ENCODE results near the gene DPP3.

DPP3 gene

GRCh38 chr11:66465373-66466224 lies 14.6 kb upstream of the DPP3 start:
- TF ChIP-seq ZNF560 (tag by site-specific recombination; IDR thresholded peaks at IDR 0.05; ENCODE audit: borderline replicate concordance): no peak
- no peak for TF ChIP-seq ZNF513 (tag by site-specific recombination; IDR thresholded peaks at IDR 0.05)
- TF ChIP-seq SCRT2 (tag by site-specific recombination; IDR thresholded peaks at IDR 0.05): 0 out of 2 replicates have a peak, but pooled peaks have one; percentile 15
- ChIA-PET CTCF (interaction anchor here (1.0 kb wide), 1 partner anchor 26 kb away, joined by 3 read pairs; no protein-coding TSS in a partner anchor), POLR2A (interaction anchor here (1.1 to 6.2 kb wide), 3 partner anchors 9 to 27 kb away, joined by 5 to 64 read pairs (median 22); partner anchors contain the start of genes DPP3 and MRPL11)
- Histone ChIP-seq H3K36me3 (ENCODE audit: control insufficient read depth in 2 of 2, insufficient read depth in 1 of 2, low read length in 2 of 2) (peaks cover 0 to 17% of the 10 kb centered on the region in 2 experiments; a peak in 1 of 3 replicates), H3K4me1 (ENCODE audit: control insufficient read depth, insufficient read depth, low read length) (no peaks in the 10 kb centered on the region), H3K9me3 (ENCODE audit: control insufficient read depth, insufficient read depth, low read depth, low read length) (no peaks in the 10 kb centered on the region), H3K4me3 (ENCODE audit: low read depth, low read length) (no peak overlapping the region), H3K27ac (ENCODE audit: extremely low read depth, low read depth, low read length) (no peak overlapping the region)

GRCh38 chr11:66466225-66467033 lies 13.8 kb upstream of the DPP3 start, which contains the start of gene PELI3:
PELI3 (plus strand) TSS chr11:66466905; CDS start chr11:66468129, 1,224 bp downstream.
- Histone ChIP-seq H3K4me3 (ENCODE audit: low read depth, low read length) (peak within 1 kb of the TSS; percentile 53), H3K27ac (ENCODE audit: extremely low read depth, low read depth, low read length) (no peak within 1 kb of the TSS; the same call in 1 of the 2 replicates), H3K4me1 (ENCODE audit: control insufficient read depth, insufficient read depth, low read length) (no peaks in the 10 kb centered on the region), H3K9me3 (ENCODE audit: control insufficient read depth, insufficient read depth, low read depth, low read length) (no peaks in the 10 kb centered on the region), H3K36me3 (ENCODE audit: control insufficient read depth in 2 of 2, insufficient read depth in 1 of 2, low read length in 2 of 2) (peaks cover 0 to 26% of the 10 kb centered on the region in 2 experiments; a peak in 1 of 3 replicates)
- ChIA-PET CTCF (interaction anchor here (0.5 to 1.0 kb wide), 7 partner anchors 28 to 326 kb away, joined by 3 to 5 read pairs (median 4); partner anchors contain the start of genes CCDC87, CCS and MRPL11), POLR2A (interaction anchor here (0.6 to 6.2 kb wide), 24 partner anchors 9 to 925 kb away, joined by 3 to 64 read pairs (median 3); partner anchors contain the start of genes BBS1, DPP3, MRPL11 and RBM14)
- peak; percentile 81 for TF ChIP-seq KLF9 (tag by site-specific recombination; IDR thresholded peaks at IDR 0.05; ENCODE audit: low read depth)
- no peak for TF ChIP-seq IKZF3 (tag by site-specific recombination; IDR thresholded peaks at IDR 0.05)
- peak; percentile 82; the same call in 1 of the 2 replicates for TF ChIP-seq ZBTB48 (tag by site-specific recombination; IDR thresholded peaks at IDR 0.05)
- TF ChIP-seq ZBTB7A (tag by site-specific recombination; IDR thresholded peaks at IDR 0.05; ENCODE audit: low read depth): no peak
- 0 out of 2 replicates have a peak, but pooled peaks have one; percentile 23 for TF ChIP-seq ZNF341 (tag by site-specific recombination; IDR thresholded peaks at IDR 0.05; ENCODE audit: low read depth)
- TF ChIP-seq ZSCAN18 (tag by site-specific recombination; IDR thresholded peaks at IDR 0.05): no peak
- no peak for TF ChIP-seq ZNF704 (tag by site-specific recombination; IDR thresholded peaks at IDR 0.05)
- TF ChIP-seq ZNF521 (tag by site-specific recombination; IDR thresholded peaks at IDR 0.05): no peak
- TF ChIP-seq ZNF48 (tag by site-specific recombination; IDR thresholded peaks at IDR 0.05): no peak
- no peak for TF ChIP-seq SALL2 (tag by site-specific recombination; IDR thresholded peaks at IDR 0.05; ENCODE audit: borderline replicate concordance)
- peak; percentile 92 for TF ChIP-seq SP3 (tag by site-specific recombination; IDR thresholded peaks at IDR 0.05)
- no peak for TF ChIP-seq GFI1B (tag by site-specific recombination; IDR thresholded peaks at IDR 0.05)
- peak; percentile 31; the same call in 1 of the 2 replicates for TF ChIP-seq PRDM10 (tag by site-specific recombination; IDR thresholded peaks at IDR 0.05)
- TF ChIP-seq PRDM1 (tag by site-specific recombination; IDR thresholded peaks at IDR 0.05): no peak
- no peak for TF ChIP-seq YY1 (tag by site-specific recombination; IDR thresholded peaks at IDR 0.05)
- TF ChIP-seq KLF8 (tag by site-specific recombination; IDR thresholded peaks at IDR 0.05): peak; percentile 61; the same call in 1 of the 2 replicates
- peak; percentile 76; the same call in 1 of the 2 replicates for TF ChIP-seq ZBTB20 (tag by site-specific recombination; IDR thresholded peaks at IDR 0.05)
- TF ChIP-seq ZNF133 (tag by site-specific recombination; IDR thresholded peaks at IDR 0.05): no peak
- no peak for TF ChIP-seq ZNF513 (tag by site-specific recombination; IDR thresholded peaks at IDR 0.05)
- TF ChIP-seq ZNF660 (tag by site-specific recombination; IDR thresholded peaks at IDR 0.05): no peak
